Activated effector memory CD4-positive, alpha-beta T cell treated with Interleukin-2 at 50 U/mL for 16 hours (primary cell): ENCODE data around the gene PLCB1.
"Not testable (repeated sequence)": the region's sequence is repeated elsewhere in the genome, so short reads cannot be mapped to it uniquely, and the experiment has no call there.

ENCODE experiments used
- DNase-seq: peaks from one replicate; pipeline ENCODE4 v3.0.0-alpha.2; 2020

Gene PLCB1

DNA sequence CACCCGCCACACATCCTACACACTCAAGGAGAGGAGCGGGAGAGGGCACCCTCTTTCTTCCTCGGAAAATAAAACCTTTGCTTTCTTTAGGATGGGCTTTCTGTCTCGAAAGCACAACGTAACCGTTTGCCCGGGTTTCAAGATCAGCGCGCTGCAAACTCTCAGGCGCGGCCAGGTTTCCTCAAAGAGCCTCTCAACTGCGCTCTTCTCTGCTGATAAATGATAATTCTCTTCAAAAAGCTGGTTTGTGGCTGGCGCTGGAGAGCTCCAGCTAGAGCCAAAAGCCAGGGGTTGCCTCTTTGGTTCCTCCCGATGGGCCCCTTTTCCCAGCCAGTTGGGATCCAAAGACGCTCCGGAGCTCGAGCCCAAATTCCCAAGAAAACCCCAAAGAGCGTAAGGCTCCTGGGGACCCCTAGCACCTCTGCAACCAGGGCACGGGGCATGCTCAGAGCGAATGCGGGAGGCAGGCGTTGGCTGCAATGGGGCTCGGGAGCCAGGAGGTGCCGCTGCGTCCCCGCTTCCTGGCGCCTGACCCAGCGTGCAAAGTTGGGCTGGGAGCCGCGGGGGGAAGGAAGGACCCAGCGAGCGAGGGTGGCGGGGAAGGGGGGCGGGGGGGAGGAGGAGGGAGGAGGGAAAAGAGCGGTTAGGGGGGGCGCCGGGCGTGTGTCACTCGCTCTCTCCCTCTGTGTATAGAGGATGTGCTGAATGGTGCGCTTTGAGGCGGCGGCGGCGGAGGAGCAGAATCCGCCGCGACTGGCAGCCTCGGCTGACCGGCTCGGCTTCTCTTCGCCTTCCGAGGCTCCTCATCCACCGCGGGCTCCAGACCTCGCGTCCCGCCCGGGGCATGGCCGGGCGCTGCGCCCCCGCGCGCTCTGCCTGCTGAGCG is at the start of gene PLCB1:
Gene PLCB1, plus strand, starts transcription at position 669 of the 886 bp plus-strand sequence. CDS start 386 bp downstream, outside the sequence.
- peak; percentile 77 for DNase-seq

DNA sequence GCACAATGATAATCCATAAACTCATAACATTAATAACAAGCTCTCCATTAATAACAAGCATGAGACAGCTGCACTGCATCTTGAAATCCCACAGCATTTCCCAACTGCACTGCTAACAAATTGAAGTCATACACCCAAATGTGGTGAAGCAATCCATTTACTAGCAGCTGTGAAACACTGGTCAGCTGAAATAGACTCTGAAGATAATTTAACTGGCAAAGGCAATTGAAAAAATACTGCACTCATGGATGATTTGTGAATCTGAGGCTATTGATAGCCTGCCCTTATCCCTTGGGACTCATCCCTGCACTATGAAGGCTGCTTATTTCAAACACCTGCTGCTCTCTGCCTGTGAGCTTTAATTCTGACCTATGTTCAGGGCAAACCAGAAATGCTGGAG is 49.1 kb upstream of the PLCB1 start:
- no peak for DNase-seq

DNA sequence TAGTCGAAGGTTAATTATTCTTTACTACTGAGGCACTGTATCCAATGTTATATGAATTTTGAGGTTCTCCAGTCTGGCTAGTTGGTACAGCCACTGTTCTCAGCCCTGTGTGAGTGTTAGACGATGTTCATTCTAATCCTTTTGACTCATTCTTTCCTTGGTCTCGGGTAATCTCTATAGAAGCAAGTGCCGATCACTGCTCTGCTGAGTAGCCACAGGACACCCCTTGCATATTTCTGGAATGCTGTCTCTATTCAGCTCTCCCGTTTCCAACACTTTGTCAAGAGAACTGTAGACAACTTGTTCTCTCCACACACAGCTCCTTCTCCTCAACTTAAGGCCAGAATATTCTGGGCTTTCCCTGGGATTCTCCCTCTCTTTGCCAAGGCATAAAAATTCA is 42.4 kb upstream of the PLCB1 start:
- DNase-seq = no peak

DNA sequence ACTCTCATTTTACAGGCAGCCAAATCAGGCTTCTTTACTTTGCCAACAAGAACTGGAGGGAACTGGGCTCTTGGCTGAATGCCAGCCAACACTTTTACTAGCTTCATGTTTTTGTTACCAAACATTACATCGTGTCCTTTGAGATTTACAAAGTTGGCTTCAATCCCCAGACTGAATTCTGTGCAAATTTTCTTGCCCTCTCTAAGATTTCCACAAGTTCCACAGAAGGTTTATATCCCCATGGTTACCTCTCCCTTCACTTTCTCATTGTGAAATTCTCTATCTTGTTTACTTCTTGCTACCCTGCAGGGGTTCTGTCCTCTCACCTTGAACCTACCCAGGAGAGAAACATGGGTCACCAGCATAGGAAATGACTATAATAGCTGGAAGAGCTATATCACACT is 37.6 kb upstream of the PLCB1 start:
- DNase-seq = no peak

DNA sequence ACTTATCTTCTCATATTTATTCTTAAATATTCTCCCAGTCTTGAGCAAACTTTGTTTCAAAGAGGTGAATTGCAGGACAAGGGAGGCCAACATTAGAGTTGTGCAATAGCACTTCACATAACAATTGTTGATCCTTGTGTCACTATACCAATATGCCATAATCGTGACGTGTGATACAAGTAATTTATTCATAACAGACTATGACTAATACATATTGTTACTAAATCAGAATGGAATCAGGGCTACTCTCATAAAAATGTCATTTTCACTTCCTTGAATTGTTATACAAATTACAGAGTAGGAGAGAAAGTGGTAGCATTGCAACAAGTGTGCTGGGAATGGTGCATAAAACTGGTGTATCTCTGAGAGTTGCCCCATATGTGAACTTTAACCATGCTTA is 37.2 kb upstream of the PLCB1 start:
- DNase-seq = no peak

DNA sequence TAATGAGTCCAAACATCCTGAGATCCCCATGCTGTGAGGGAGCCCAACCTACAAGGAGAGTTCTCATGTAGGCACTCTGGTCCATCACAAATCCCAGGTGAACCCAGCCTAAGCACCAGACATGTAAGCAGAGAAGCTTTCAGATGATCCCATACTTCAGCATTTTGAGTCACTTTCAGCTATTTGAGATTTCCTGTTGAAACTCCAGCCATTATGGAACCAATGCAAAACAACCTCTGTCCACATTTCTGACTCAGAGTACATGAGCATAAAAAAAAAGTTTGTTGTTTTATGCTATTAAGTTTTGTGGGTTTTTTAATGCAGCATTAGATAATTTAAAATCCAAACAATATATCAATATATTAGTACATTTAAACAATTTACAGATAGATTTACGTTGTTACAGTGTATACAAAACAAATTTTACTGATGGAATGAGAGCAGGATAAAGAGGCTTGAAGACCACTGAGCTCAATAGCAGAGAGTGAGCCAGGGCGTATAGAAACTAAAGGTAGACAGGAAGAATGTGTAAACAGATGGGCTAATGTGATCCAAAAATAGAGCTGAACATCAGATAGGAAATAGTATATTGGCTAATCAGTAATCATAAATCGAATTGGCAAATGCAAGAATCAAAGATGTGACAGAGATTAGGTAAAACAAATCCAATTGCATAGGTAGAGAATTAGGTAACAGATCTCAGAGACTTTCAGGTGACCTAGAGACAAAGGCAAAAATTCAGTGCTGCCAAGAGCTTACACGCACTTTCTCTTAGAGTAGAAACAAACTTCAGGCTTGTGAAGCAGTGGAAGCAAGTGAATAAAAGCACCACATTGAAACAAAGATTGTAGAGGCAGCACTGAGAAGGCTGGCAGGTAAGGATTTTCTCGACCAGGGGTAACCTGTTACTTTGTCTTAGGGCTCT is 36.2 kb upstream of the PLCB1 start:
- DNase-seq = no peak

DNA sequence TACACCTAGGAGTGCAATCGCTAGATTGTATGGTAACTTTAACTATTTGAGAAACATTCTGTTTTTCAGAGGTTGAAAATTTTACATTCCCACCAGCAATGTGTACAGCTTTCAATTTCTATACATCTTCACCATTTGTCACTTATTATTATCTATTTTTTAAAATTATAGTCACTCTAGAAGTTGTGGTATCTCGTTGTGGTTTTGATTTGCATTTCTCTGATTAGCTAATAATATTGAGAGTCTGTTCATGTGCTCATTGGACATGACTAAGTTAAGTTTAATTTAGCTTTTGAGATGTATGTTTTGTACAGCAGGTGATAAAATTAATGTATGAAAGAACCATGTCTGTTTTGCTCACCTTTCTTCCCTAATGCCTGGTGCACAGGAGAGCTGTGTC is 34.8 kb upstream of the PLCB1 start:
- no peak for DNase-seq

DNA sequence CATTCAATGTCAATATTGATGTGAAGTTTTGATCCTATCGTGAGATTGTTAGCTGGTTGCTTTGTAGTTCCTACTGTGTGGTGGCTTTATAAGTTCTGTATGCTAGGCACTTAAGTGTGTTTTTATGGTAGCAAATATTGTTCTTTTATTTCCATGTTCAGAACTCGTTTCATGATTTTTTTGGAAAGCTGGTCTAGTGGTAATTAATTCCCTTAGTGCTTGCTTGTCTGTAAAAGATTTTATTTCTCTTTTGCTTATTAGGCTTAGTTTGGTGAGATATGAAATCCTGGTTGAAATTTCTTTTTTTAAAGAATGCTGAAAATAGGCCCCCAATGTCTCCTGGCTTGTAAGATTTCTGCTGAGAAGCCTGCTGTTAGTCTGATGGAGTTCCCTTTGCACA is 27.8 kb upstream of the PLCB1 start:
- no peak for DNase-seq

DNA sequence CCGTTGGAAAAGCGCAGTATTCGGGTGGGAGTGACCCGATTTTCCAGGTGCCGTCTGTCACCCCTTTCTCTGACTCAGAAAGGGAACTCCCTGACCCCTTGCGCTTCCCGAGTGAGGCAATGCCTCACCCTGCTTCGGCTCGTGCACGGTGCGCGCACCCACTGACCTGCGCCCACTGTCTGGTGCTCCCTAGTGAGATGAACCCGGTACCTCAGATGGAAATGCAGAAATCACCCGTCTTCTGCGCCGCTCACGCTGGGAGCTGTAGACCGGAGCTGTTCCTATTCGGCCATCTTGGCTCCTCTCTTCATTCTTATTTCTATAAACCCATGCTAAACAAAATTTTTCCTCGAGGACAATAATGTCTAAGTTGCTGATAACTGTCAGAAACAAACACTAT is 17.5 kb upstream of the PLCB1 start:
- DNase-seq = not testable (repeated sequence)

DNA sequence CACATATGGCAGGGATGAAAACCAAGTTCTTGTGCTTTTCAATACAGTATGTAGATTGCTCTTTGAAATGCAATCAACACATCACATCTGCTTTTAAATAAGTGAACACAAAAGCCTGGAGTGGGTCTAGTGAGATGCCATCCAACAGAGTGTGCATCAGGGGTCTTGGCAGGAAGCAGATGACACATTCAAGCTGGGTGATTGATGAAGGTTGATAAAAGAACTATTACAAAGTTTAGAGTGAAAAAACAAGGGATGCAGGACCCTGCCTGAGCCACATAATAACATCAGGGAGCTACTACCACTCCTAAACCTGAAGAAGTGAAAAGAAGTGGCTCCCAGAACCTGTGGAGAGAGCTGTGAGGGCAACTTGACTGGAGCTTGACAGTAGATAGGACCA is 16.6 kb upstream of the PLCB1 start:
- DNase-seq = no peak

DNA sequence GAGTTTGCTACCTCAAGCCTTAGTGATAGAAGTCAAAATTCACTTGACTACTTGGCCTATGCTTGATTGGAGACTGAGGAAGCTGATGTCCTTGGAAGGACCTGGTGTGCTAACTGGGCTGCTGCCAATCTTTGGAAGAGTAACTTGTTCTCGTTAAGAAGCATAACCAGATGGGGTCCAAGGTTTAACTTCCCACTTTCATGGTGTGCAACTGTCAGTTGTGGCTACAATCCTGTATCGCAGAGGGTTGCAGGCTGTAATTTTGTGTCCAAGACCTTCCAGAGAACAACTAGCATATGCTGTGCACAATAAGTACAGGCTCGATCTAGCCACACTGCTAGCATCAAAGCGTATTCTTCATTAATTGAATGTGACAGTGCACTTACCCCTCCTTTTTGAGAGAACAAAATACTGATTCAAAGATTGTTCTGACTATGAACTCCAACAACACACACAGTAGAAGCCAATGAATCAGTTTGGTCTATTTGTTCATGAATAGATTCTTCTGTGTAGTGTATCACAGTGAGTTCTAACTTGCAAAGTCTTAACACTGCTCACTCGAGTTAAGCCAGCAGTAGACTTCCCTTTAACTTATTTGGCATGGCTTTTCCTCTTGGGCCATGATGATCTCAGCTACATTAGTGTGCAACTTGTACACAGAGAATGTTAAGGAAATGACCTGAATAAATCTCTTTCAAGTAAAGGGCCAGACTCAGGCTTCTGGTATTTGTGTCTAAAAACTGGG is 15.8 kb upstream of the PLCB1 start:
- no peak for DNase-seq

DNA sequence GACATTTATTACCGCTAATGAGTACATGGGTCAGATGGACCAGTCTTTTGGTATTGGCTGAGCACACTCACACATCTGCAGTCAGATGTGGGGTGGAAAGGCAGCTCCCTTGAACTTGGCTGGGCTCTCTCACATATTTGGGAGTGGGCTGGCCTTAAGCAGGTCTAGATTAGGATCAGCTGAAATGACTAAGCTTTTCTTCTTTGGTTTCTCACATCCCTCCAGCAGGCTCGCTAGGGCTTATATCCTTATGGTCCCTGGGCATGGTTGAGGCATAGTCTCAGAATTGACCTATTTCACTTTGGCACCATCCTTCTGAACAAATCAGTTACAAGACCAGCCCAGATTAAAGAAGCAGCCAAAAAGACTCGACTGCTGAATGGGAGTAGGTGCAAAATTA is 14.4 kb upstream of the PLCB1 start:
- no peak for DNase-seq

DNA sequence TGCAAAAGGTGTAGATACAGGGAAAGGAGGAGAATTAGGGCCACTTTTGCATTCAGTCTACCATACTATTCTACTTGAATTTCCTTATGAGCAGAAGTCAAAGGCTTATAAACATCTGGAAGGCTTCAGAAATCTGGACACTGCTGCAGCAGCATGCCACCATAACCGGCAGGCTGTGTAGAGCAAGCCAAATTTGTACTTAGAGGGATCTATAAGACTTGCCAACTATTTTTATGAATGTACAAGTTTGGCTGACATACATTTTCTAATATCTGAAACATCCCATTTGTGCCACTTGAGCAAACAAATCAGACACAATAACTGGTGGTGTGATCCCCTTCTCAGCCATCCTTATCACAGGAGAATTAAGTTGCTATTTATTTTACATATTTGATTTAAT is 14.0 kb upstream of the PLCB1 start:
- DNase-seq = no peak

DNA sequence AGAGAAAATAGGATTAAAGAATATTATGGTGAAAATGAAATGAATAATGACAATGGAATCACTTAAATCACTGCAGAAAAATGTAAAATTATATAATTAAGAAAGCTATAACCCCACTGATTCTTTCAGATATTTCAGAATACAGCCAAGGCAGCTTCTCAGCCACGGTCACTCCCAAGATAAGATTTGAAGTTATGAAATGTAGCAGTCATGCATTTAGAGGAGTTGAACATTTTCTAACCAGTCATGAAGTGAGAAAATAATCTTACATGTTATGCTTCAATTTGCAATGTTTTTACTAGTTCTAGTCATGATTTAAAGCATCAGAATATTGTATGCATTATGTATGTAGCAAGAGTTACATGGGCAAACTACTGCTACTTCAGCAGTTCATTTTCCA is 13.3 kb upstream of the PLCB1 start:
- DNase-seq = no peak

DNA sequence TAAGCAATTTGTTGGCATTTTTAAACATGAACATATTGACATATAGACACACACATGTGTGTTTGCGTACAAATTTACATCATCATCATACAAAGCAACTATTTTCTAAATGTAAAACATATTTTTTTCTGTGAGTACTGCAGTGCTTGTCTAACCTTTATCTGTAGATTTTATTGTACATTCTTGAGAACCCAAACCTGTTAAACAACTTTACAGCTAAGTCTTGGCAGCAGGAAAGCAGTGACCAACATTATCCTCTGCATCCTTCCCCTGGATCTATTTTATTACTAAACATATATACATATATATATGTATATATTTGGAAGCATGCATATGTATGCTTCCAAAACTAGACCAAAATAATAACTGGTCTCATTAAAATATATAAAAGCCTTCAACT is 10.4 kb upstream of the PLCB1 start:
- no peak for DNase-seq

DNA sequence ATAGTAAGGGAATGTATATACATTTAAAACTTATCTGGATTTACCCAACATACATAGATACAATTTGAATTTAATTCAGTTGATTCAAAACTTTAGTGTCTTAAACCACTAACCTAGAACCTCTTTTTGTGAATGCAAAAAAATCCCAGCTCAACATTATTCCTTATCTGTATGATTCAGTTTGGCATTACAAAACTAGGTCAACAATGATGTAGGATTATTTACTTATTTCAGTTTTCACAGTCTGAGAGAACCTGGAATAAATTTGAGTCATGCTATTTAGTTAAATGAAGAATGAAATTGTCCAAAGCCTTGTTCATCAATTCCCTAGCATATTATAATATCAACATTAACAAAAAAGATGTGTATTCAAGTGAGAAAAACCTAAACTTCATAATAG is 7.4 kb upstream of the PLCB1 start:
- no peak for DNase-seq

DNA sequence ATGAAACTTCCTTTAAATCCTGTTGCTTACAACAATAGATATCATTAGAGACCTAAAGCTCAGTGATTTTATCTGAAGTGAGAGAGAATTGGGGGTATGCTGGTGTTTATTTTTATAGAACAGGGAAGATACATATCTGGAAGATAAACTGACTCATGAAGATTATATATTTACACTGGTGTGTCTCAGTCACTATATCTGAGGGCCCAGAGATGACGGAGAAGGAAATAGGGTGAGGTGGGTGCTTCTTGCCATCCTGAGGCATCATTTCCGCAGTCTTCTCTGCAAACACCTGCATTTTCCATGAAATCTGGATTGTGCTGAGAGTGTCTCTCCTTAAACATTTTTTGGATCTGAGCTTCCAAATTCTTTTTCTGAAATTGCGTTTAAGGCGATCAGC is 5.9 kb upstream of the PLCB1 start:
- no peak for DNase-seq

DNA sequence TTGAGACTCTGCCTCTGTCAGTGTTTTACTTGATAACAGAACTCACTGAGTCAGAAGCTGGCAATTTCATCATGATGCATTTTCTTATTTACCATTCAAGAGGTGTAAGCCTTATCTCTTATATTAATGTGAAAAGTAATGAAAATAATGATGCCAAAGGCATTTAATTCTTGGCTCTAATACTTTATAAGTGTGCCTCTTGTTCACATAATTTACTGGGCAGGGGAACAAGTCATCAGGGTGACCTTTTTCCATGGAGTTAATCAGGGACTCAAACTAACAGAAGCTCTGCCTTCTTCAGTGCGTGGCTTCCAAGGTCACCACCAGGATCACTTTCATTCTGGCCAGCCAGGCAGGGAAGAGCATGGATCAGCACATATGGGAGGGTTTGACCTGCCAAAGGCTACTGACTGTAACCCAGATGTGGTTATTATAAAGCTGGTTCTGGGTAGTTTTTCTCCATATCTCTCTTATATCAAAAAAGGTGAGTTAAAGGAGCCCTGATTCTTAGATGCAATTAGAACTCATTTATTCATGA is 5.2 kb upstream of the PLCB1 start:
- DNase-seq = no peak

DNA sequence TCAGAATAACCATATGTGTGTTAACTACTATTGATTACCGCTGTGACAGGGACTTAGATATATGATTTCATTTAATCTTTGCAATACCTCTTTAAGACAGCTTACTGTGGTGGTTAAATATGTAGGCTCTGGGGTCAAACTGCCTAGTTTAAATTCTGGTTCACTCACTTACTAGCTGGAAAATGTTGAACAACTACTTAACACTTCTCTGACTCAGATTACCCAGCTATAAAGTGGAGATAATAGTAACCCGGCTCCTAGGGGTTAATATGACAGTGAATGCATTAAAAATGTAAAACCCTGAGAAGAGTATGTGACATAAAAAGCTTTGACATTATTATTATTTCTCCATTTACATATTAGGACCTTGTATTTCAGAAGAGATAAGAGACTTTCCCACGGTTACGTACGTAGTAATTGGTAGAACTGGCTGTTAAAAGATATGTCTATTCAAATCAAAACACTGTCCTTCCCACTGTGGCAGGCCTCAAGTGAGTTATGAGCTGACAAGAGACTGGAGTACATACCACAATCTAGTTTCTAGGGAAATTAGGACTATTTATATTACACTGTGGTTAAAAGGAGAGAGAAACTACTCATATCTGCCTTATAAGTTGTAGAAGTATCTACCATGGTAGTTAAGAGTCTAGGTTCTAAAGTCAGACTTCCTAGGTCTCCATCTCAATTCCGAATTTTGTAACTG is 4.4 kb upstream of the PLCB1 start:
- no peak for DNase-seq

DNA sequence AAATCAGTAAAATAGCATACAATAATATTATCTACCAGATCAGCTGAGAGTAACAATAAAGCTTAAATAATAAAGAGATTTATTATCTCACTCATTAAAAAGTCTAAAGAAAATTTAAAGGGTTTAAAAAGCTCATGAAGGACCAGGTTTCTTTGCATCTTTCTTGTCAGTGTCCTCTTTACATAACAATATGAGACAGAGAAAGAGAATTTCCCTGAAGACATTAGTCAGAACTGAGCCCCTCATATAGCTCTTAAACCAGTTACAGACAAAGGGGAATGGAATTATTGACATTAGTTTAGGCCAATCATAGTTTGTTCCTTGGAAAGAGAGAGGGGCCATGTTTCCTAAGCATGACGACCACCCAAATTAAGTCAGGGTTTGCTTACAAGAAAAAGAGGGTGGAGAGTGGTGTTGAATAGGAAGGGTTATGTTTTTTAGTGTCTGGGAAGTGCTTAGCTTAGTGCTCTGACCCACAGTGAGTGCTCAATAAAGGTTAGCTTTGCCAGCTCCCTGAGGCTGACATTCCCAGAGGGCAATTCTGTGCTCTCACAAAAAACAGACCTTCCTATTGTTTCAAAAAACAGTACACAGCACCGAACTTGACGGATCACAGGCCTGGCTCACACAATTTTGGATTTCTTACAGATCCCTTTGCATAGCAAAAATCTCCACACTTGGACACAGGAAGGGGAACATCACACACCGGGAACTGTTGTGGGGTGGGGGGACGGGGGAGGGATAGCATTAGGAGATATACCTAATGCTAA is 3.6 kb upstream of the PLCB1 start:
- DNase-seq = no peak

DNA sequence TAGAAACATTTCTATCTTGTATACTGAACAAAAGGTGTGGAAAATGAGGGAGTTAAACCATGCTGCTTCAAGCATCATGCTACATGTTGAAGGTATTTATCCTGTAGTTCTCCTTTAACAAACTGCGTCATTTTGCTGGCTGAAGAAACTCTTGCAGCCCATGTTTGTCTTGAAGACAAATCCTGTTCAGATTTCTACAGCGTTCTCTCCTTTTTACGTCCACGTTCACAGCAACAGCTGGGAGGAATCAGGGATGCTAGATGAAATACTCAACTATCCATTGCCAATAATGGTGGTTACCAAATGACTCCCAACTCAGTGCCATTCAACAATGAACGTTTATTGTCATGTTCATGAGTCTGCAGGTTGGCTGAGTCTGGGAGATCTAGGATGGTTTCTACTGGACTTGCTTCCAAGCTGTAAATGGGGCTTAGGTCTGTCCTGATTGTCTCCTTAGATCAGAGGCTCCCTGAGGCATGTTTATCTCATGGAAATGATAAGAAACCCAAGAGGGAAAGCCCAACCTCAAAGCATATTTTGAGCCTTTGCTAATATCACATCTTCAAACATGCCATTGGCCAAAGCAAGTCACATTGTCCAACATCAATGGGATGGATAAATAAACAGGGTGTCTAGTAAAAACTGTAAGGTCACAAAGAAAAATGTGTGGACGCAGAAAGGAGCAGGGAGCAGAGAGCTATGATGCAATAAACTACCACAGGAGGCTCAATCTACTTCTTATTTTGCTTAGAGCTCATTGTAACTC is 2.7 kb upstream of the PLCB1 start:
- no peak for DNase-seq
